CD14-positive monocyte (primary cell): ENCODE data around the gene BAAT. TPM values are rescaled to one million over a fixed set of nuclear protein-coding genes. Genes with fewer than 3 reads are reported as not detected.

Experiments used
- DNase-seq, 3 donors: peaks; one replicate each; pipeline ENCODE4 v3.0.0-alpha.2; 2011 to 2022
- H2AFZ ChIP-seq: 2 replicates; pipeline ENCODE4 v1.6.0; 2012; ENCODE audit warnings: mild to moderate bottlenecking, low read depth, low read length, inconsistent platforms; ENCODE audit not compliant: insufficient read depth, poor library complexity, severe bottlenecking
- H3K27ac ChIP-seq, 2 donors: 1 replicate in 1 of 2; 2 replicates in 1 of 2; pipeline ENCODE4 v1.5.1; 2012 to 2013; ENCODE audit warnings: low read length in 2 of 2, control low read depth in 1 of 2, inconsistent platforms in 1 of 2, low read depth in 1 of 2, mild to moderate bottlenecking in 1 of 2
- H3K27me3 ChIP-seq, 2 donors: one replicate each; pipeline versions ENCODE4 v1.6.0 to v1.6.1; 2011 to 2013; ENCODE audit warnings: low read length in 2 of 2; ENCODE audit not compliant: control insufficient read depth in 2 of 2, insufficient read depth in 2 of 2
- H3K36me3 ChIP-seq, 2 donors: replicated peaks in 1 of 2; 1 replicate in 1 of 2; 2 replicates in 1 of 2; pipeline versions ENCODE4 v1.5.1 to v1.6.1; 2012 to 2013; ENCODE audit warnings: low read length in 2 of 2, control low read depth in 1 of 2, inconsistent platforms in 1 of 2, mild to moderate bottlenecking in 1 of 2; ENCODE audit not compliant: insufficient read depth in 2 of 2, control insufficient read depth in 1 of 2
- H3K4me1 ChIP-seq, 2 donors: 1 replicate in 1 of 2; 2 replicates in 1 of 2; pipeline versions ENCODE4 v1.5.1 to v1.6.1; 2012 to 2013; ENCODE audit warnings: low read length in 2 of 2, control low read depth in 1 of 2, inconsistent platforms in 1 of 2, mild to moderate bottlenecking in 1 of 2, moderate library complexity in 1 of 2; ENCODE audit not compliant: insufficient read depth in 2 of 2, control insufficient read depth in 1 of 2
- H3K4me2 ChIP-seq: replicated peaks from 2 replicates; pipeline ENCODE3; 2012; ENCODE audit warnings: low read length, moderate library complexity, mild to moderate bottlenecking; ENCODE audit not compliant: poor library complexity, severe bottlenecking; ENCODE audit errors: extremely low read depth
- H3K4me3 ChIP-seq, 3 experiments: fragments of 200-600 bp in 1 of 3; sonication (generic) in 1 of 3; replicated peaks in 1 of 3; 1 replicate in 2 of 3; 2 replicates in 1 of 3; pipeline ENCODE4 v1.5.1; 2011 to 2013; ENCODE audit warnings: low read length in 3 of 3, mild to moderate bottlenecking in 3 of 3, control low read depth in 2 of 3, low read depth in 2 of 3, inconsistent platforms in 1 of 3, moderate library complexity in 1 of 3
- H3K79me2 ChIP-seq: 2 replicates; pipeline ENCODE4 v1.6.0; 2012; ENCODE audit warnings: mild to moderate bottlenecking, control low read depth, inconsistent platforms, low read length, moderate library complexity; ENCODE audit not compliant: insufficient read depth
- H3K9ac ChIP-seq: 2 replicates; pipeline ENCODE4 v1.6.0; 2017; ENCODE audit warnings: low read length, mild to moderate bottlenecking; ENCODE audit not compliant: insufficient read depth, poor library complexity, severe bottlenecking
- H3K9me3 ChIP-seq, 2 donors: replicated peaks in 1 of 2; 1 replicate in 1 of 2; 2 replicates in 1 of 2; pipeline versions ENCODE4 v1.5.1 to v1.6.1; 2012 to 2013; ENCODE audit warnings: low read length in 2 of 2, control low read depth in 1 of 2; ENCODE audit not compliant: control insufficient read depth in 1 of 2, insufficient read depth in 1 of 2
- H4K20me1 ChIP-seq: 2 replicates; pipeline ENCODE4 v1.6.0; 2012; ENCODE audit warnings: mild to moderate bottlenecking, low read length, control low read depth, moderate library complexity; ENCODE audit not compliant: insufficient read depth
- H3K27ac Mint-ChIP-seq, 7 donors: one replicate each; pipeline ENCODE4 v1.8.0; 2020; ENCODE audit warnings: mild to moderate bottlenecking in 7 of 7, mixed read lengths in 7 of 7, moderate library complexity in 6 of 7, inconsistent platforms in 2 of 7
- H3K27me3 Mint-ChIP-seq, 3 donors: one replicate each; pipeline ENCODE4 v1.8.0; 2021 to 2022; ENCODE audit warnings: low read depth in 3 of 3, mild to moderate bottlenecking in 3 of 3, mixed read lengths in 3 of 3, moderate library complexity in 3 of 3, inconsistent platforms in 1 of 3
- H3K36me3 Mint-ChIP-seq, 2 donors: one replicate each; pipeline ENCODE4 v1.8.0; 2020; ENCODE audit warnings: mixed read lengths in 2 of 2, inconsistent platforms in 1 of 2, mild to moderate bottlenecking in 1 of 2
- H3K4me1 Mint-ChIP-seq: one replicate; pipeline ENCODE4 v1.8.0; 2020; ENCODE audit warnings: mild to moderate bottlenecking, mixed read lengths
- H3K4me3 Mint-ChIP-seq, 2 donors: one replicate each; pipeline ENCODE4 v1.8.0; 2020; ENCODE audit warnings: mild to moderate bottlenecking in 2 of 2, mixed read lengths in 2 of 2, moderate library complexity in 1 of 2
- H3K9me3 Mint-ChIP-seq, 7 donors: one replicate each; pipeline ENCODE4 v1.8.0; 2020 to 2022; ENCODE audit warnings: mixed read lengths in 7 of 7, mild to moderate bottlenecking in 6 of 7, moderate library complexity in 6 of 7, inconsistent platforms in 2 of 7
- CTCF ChIP-seq: fragments of 200-600 bp; IDR thresholded peaks from one replicate; pipeline ENCODE4 v1.8.0; 2022; ENCODE audit warnings: antibody characterized with exemption, mild to moderate bottlenecking
- WGBS: methylation state at CpG from one replicate; pipeline ENCODE4 v1.1.5; 2013; ENCODE audit warnings: missing lambda C conversion rate; ENCODE audit not compliant: insufficient coverage; 5-methylcytosine and 5-hydroxymethylcytosine counted together
- intact Hi-C, 2 donors: fragments of 100-400 bp; cut with micrococcal nuclease; formaldehyde crosslinking; loops; one replicate each; pipeline versions ENCODE4 v1.15.0 to v1.15.1; 2023
- polyA plus RNA-seq, 3 donors: library from polyadenylated mRNA; depleted of rRNA in 1 of 3; unstranded in 2 of 3; stranded (reverse) in 1 of 3; fragments of 300-500 nt in 2 of 3; fragments of >200 nt in 1 of 3; fragmentation: Illumina TruSeq in 2 of 3; gene quantifications; 1 replicate in 2 of 3; 2 replicates in 1 of 3; pipeline ENCODE4 v1.2.3, GENCODE V29; 2012 to 2021

BAAT gene
- polyA plus RNA-seq, 3 donors, result not detected

- H3K27me3 Mint-ChIP-seq, result peaks cover 0 to 1% (median 0%) of the 10 kb centered on the region in 3 donors
- no peak for DNase-seq
- Histone ChIP-seq H3K79me2 (no peaks in the 10 kb centered on the region), H3K36me3 (no peaks in the 10 kb centered on the region), H3K27me3 (no peaks in the 10 kb centered on the region), H3K27ac (no peak overlapping the region), H4K20me1 (no peaks in the 10 kb centered on the region), H3K9me3 (peaks cover 8 to 20% of the 10 kb centered on the region in 2 donors), H3K9ac (no peak overlapping the region), H3K4me2 (no peak overlapping the region), H3K4me1 (no peaks in the 10 kb centered on the region), H2AFZ (no peak overlapping the region), H3K4me3 (no peak overlapping the region)
- WGBS, result 66% methylated on average over 5 of the region's 7 CpGs
- H3K4me1 Mint-ChIP-seq, result no peaks in the 10 kb centered on the region
- intact Hi-C loops, result no loop called here
- no peak overlapping the region for H3K4me3 Mint-ChIP-seq
- H3K36me3 Mint-ChIP-seq, result no peaks in the 10 kb centered on the region
- H3K27ac Mint-ChIP-seq, result no peak overlapping the region
- no peak for TF ChIP-seq CTCF
- peaks cover 6 to 26% (median 10%) of the 10 kb centered on the region in 7 donors for H3K9me3 Mint-ChIP-seq
These were observed 34.0 kb upstream of the BAAT start for GRCh38 chr9:101418518-101419430.

- no peaks in the 10 kb centered on the region for H3K36me3 Mint-ChIP-seq
- H4K20me1 ChIP-seq, result no peaks in the 10 kb centered on the region
- H3K4me1 ChIP-seq, result no peaks in the 10 kb centered on the region
- DNase-seq, result no peak
- peaks cover 0 to 1% (median 0%) of the 10 kb centered on the region in 3 donors for H3K27me3 Mint-ChIP-seq
- no peak for TF ChIP-seq CTCF
- no peaks in the 10 kb centered on the region for H3K27me3 ChIP-seq
- H3K27ac Mint-ChIP-seq, result no peak overlapping the region
- H3K9ac ChIP-seq, result no peak overlapping the region
- H3K9me3 Mint-ChIP-seq, result peaks cover 14 to 33% (median 16%) of the 10 kb centered on the region in 7 donors
- H3K4me2 ChIP-seq, result no peak overlapping the region
- no peaks in the 10 kb centered on the region for H3K36me3 ChIP-seq
- peaks cover 9 to 28% of the 10 kb centered on the region in 2 donors for H3K9me3 ChIP-seq
- H3K79me2 ChIP-seq, result no peaks in the 10 kb centered on the region
- H3K4me1 Mint-ChIP-seq, result no peaks in the 10 kb centered on the region
- H2AFZ ChIP-seq, result no peak overlapping the region
- no peak overlapping the region for H3K4me3 ChIP-seq
- H3K27ac ChIP-seq, result no peak overlapping the region
- no peak overlapping the region for H3K4me3 Mint-ChIP-seq
- intact Hi-C loops, result no loop called here
These were observed 33.2 kb upstream of the BAAT start for GRCh38 chr9:101417977-101418376.
